HL-60 (cell line): ENCODE measurements around the gene COL11A2.

Experiments
- CTCF ChIP-seq: IDR thresholded peaks from one replicate; pipeline ENCODE4 v1.5.1; 2011; ENCODE audit warnings: low read length, control low read depth, inconsistent platforms; ENCODE audit not compliant: insufficient read depth
- POLR2AphosphoS5 ChIP-seq: IDR thresholded peaks from 2 replicates; pipeline ENCODE4 v1.6.1; 2012; ENCODE audit warnings: low read depth

GRCh38 chr6:33166811-33167210 lies 25.5 kb downstream of the COL11A2 start:
- TF ChIP-seq POLR2AphosphoS5 = no peak
- TF ChIP-seq CTCF = no peak
